ENCODE data around the gene IGFL2. TPM values are rescaled to one million over a fixed set of nuclear protein-coding genes. Genes with fewer than 3 reads are reported as not detected.
"Not testable (repeated sequence)": the region's sequence is repeated elsewhere in the genome, so short reads cannot be mapped to it uniquely, and the experiment has no call there.

IGFL2 gene
- total RNA-seq, 1 experiment from 2014 or later, result not detected

GRCh38 chr19:46191356-46191755, 43.3 kb downstream of the IGFL2 start:
- POLR2A ChIA-PET (ENCODE audit: unreplicated experiment), result interaction anchor here (0.7 kb wide), 1 partner anchor 68 kb away, joined by 3 read pairs; no protein-coding TSS in a partner anchor
- H3K9me3 ChIP-seq (ENCODE audit: insufficient read depth, low read depth), result no peaks in the 10 kb centered on the region
- no peaks in the 10 kb centered on the region for H3K79me2 ChIP-seq (ENCODE audit: low read depth)
- no peak overlapping the region for H3K4me2 ChIP-seq
- no peaks in the 10 kb centered on the region for H3K36me3 ChIP-seq (ENCODE audit: low read depth)
- CTCF ChIA-PET, result no interaction called here
- peak overlapping the region; percentile 82; the same call in 1 of the 2 replicates for H3K27ac ChIP-seq
- DNase-seq, result no peak
- H3K9me2 ChIP-seq (ENCODE audit: insufficient read depth), result no peaks in the 10 kb centered on the region
- no peak overlapping the region for H3K4me3 ChIP-seq
- no peaks in the 10 kb centered on the region for H3K27me3 ChIP-seq (ENCODE audit: insufficient read depth, low read depth)
- intact Hi-C loops (cut with micrococcal nuclease; ENCODE audit: unreplicated experiment), result loop anchor here (5.0 to 10.0 kb wide), 2 partner anchors 41 to 183 kb away; no protein-coding TSS in a partner anchor
- H3K4me1 ChIP-seq (replicated peaks; ENCODE audit: insufficient read depth), result peaks cover 55% of the 10 kb centered on the region
- TF ChIP-seq CTCF (conservative IDR thresholded peaks at IDR 0.05), result no peak
- TF ChIP-seq EZH2 (IDR thresholded peaks at IDR 0.05; ENCODE audit: low read depth), result no peak
- peaks cover 73% of the 10 kb centered on the region for H3F3A ChIP-seq (ENCODE audit: insufficient read depth, low read depth)
- no TSS peak for BruUV-seq (replicated peaks)
- H4K20me1 ChIP-seq (ENCODE audit: insufficient read depth), result peaks cover 4% of the 10 kb centered on the region; the same call in 1 of the 2 replicates
- H2AFZ ChIP-seq, result no peak overlapping the region

- peak overlapping the region; percentile 63 for H3K4me2 ChIP-seq
- H3K4me1 ChIP-seq (replicated peaks; ENCODE audit: insufficient read depth), result peaks cover 55% of the 10 kb centered on the region
- POLR2A ChIA-PET (ENCODE audit: unreplicated experiment), result interaction anchor here (0.7 kb wide), 1 partner anchor 67 kb away, joined by 3 read pairs; no protein-coding TSS in a partner anchor
- peaks cover 6% of the 10 kb centered on the region for H4K20me1 ChIP-seq (ENCODE audit: insufficient read depth)
- H3K9me3 ChIP-seq (ENCODE audit: insufficient read depth, low read depth), result no peaks in the 10 kb centered on the region
- no peaks in the 10 kb centered on the region for H3K79me2 ChIP-seq (ENCODE audit: low read depth)
- H3K4me3 ChIP-seq, result no peak overlapping the region
- CTCF ChIA-PET, result no interaction called here
- no TSS peak for BruUV-seq (replicated peaks)
- no peaks in the 10 kb centered on the region for H3K27me3 ChIP-seq (ENCODE audit: insufficient read depth, low read depth)
- intact Hi-C loops (cut with micrococcal nuclease; ENCODE audit: unreplicated experiment), result loop anchor here (5.0 to 10.0 kb wide), 2 partner anchors 40 to 183 kb away; no protein-coding TSS in a partner anchor
- no peaks in the 10 kb centered on the region for H3K9me2 ChIP-seq (ENCODE audit: insufficient read depth)
- peaks cover 77% of the 10 kb centered on the region for H3F3A ChIP-seq (ENCODE audit: insufficient read depth, low read depth)
- peak in 1 of 2 experiments; percentile 73 for DNase-seq
- H2AFZ ChIP-seq, result no peak overlapping the region
- TF ChIP-seq CTCF (conservative IDR thresholded peaks at IDR 0.05) (no peak), EZH2 (IDR thresholded peaks at IDR 0.05; ENCODE audit: low read depth) (no peak)
- peak overlapping the region; percentile 82 for H3K27ac ChIP-seq
- no peaks in the 10 kb centered on the region for H3K36me3 ChIP-seq (ENCODE audit: low read depth)
Observed at GRCh38 chr19:46191972-46192371, 43.9 kb downstream of the IGFL2 start.

GRCh38 chr19:46192626-46192991, 44.6 kb downstream of the IGFL2 start:
- H3K4me1 ChIP-seq (replicated peaks; ENCODE audit: insufficient read depth), result peaks cover 60% of the 10 kb centered on the region
- peak overlapping the region; percentile 63 for H3K4me2 ChIP-seq
- BruUV-seq (replicated peaks); H3K36me3 ChIP-seq (ENCODE audit: low read depth); POLR2A ChIA-PET (ENCODE audit: unreplicated experiment); H3K27me3 ChIP-seq (ENCODE audit: insufficient read depth, low read depth); H3K9me3 ChIP-seq (ENCODE audit: insufficient read depth, low read depth); H3K4me3 ChIP-seq; H3K79me2 ChIP-seq (ENCODE audit: low read depth); H3K9me2 ChIP-seq (ENCODE audit: insufficient read depth); DNase-seq; H2AFZ ChIP-seq: not testable (repeated sequence)
- intact Hi-C loops (cut with micrococcal nuclease; ENCODE audit: unreplicated experiment), result loop anchor here (5.0 to 10.0 kb wide), 2 partner anchors 40 to 182 kb away; no protein-coding TSS in a partner anchor
- peaks cover 12% of the 10 kb centered on the region for H4K20me1 ChIP-seq (ENCODE audit: insufficient read depth)
- H3K27ac ChIP-seq, result peak overlapping the region; percentile 82
- peaks cover 83% of the 10 kb centered on the region for H3F3A ChIP-seq (ENCODE audit: insufficient read depth, low read depth)
- CTCF ChIA-PET, result interaction anchor here (0.6 kb wide), 1 partner anchor 114 kb away, joined by 3 read pairs; no protein-coding TSS in a partner anchor
